HG03558 (cell line): Measurements from ENCODE around the gene DEFB124.
"Not testable (repeated sequence)": the region's sequence is repeated elsewhere in the genome, so short reads cannot be mapped to it uniquely, and the experiment has no call there.

Experiments
- ATAC-seq: cut with Tn5 transposase; IDR thresholded peaks from one replicate; pipeline ENCODE4 v1.9.1; 2021; ENCODE audit warnings: moderate number of reproducible peaks; ENCODE audit not compliant: unreplicated experiment; ENCODE audit errors: extremely low read depth

Gene DEFB124

GRCh38 chr20:31474758-31475427 lies at the start of gene DEFB124, which contains the start of gene REM1:
TSS of gene DEFB124 (minus strand) at chr20:31475127. CDS start at chr20:31473013, 2,114 bp downstream.
TSS of gene REM1 (plus strand) at chr20:31475288. CDS start at chr20:31476446, 1,158 bp downstream.
- ATAC-seq: no peak

GRCh38 chr20:31523361-31524283 lies 48.7 kb upstream of the DEFB124 start:
- no peak for ATAC-seq

GRCh38 chr20:31522731-31523130 lies 47.8 kb upstream of the DEFB124 start:
- no peak for ATAC-seq

GRCh38 chr20:31521267-31521666 lies 46.3 kb upstream of the DEFB124 start:
- not testable (repeated sequence) for ATAC-seq

DNA sequence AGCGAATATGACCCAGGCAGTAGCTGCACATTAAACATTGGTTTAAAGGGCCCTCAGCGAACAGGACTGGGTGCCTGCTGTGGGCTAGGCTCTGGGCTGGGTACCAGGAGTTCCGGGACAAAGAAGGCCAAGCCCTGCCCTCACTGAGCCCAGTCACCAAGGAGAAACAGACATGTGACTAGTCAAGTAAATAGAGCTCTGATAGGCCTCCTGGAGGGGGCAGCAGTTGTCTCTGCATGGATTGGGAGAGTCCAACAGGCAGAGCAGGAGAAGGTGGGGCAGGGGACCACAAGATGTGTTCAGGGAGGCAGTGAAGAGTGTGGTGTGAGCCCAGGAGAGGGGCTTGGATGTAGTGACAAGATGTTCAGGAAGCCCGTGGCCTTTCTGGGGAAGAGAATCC lies 42.4 kb upstream of the DEFB124 start:
- no peak for ATAC-seq

GRCh38 chr20:31516651-31517050 lies 41.7 kb upstream of the DEFB124 start:
- no peak for ATAC-seq

GRCh38 chr20:31516166-31516565 lies 41.2 kb upstream of the DEFB124 start:
- no peak for ATAC-seq

DNA sequence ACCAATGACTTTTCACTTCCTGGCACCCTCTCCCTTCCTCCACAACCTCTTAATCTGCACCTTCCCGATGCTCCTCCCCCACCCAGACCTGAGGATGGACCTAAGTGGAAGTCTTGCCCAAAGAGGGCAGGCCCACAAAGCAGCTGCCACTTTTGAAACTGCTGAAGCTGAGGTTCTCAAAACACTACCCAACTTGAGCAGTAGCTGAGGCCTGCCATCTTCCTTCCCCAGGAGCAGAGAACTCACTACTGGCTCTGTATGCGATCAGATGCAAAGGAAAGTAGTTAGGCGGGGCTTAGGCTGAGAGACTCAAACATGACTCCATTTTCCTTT lies 40.8 kb upstream of the DEFB124 start:
- ATAC-seq: no peak

GRCh38 chr20:31515072-31515774 lies 40.3 kb upstream of the DEFB124 start:
- no peak for ATAC-seq

GRCh38 chr20:31514154-31515071 lies 39.5 kb upstream of the DEFB124 start, which contains the start of gene HM13:
TSS of gene HM13 (plus strand) at chr20:31514442. CDS start at chr20:31514552, 110 bp downstream.
- ATAC-seq: peak; percentile 67

DNA sequence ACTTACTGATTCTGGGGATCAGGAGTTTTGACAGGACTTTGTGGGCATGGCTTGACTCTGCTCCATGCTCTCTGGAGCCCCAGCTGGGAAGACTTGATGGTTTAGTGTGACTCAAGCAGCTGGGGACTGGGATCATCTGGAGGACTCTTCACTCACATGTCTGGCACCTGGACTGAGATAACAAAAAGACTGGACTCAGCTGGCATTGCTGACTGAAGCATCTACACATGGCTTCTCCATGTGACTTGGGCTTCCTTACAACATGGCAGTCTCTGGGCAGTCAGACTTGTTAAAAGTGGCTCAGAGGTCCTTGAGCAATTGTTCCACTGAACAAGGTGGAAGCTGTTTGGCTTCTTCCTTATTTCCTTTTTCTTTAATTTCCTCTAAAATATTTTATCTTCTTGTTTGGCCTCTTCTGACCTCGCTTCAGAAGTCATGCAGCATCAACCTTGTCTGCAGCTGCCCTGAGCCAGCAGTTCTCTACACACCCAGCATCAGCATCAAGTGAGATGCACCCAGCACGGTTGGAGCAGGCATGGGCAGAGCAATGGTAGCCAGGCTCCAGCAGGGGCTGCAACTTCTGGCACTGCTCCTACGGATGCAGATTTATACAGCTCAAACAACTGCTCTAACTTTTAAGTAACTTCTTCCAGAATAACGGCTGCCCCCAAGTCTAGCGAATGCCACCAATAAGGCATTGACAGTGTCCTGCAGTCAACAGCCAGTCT lies 33.8 kb upstream of the DEFB124 start:
- no peak for ATAC-seq

GRCh38 chr20:31505903-31506302 lies 31.0 kb upstream of the DEFB124 start:
- no peak for ATAC-seq

DNA sequence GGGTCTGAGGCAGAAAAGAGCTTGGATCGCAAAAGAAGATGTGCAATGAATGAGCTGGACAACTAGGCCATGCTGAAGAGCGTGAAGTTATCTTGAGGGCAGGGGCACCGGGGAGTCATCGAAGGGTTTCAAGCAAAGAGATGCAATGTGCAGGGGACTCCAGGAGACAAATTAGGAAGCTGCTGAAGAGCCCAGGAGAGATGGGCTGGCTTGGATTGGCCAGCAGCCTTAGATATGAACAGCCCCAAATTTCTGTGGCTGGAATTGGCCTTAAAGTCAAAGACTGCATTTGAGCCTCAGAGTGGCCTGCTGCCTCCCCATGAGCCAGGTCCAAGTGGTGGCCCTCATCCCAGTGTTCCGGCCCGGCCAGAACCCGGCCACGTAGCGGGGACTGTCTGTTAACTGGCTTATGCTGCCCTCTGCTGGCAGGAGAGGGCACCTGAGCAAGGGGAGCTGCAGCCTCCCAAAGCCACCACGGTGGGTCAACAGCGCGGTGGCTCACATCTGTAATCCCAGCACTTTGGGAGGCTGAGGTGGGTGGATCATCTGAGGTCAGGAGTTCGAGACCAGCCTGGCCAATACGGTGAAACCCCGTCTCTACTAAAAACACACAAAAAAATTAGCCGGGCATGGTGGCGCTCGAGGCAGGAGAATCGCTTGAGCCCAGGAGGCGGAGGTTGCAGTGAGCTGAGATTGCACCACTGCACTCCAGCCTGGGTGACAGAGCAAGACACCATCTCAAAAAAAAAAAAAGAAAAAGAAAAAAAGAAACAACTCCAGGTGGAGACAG lies 28.2 kb upstream of the DEFB124 start:
- ATAC-seq: not testable (repeated sequence)

GRCh38 chr20:31500527-31500926 lies 25.6 kb upstream of the DEFB124 start:
- ATAC-seq: no peak

- ATAC-seq: no peak
Measured at GRCh38 chr20:31497838-31498540, 23.1 kb upstream of the DEFB124 start.

- ATAC-seq: no peak
Measured at GRCh38 chr20:31496761-31497295, 21.9 kb upstream of the DEFB124 start.

GRCh38 chr20:31494131-31494530 lies 19.2 kb upstream of the DEFB124 start:
- ATAC-seq: no peak
